Trophoblast cell (in vitro differentiated cells and primary cell): Measurements from ENCODE around the gene CCDC179.

ENCODE experiments used
- DNase-seq, 2 donors: peaks; one replicate each; pipeline ENCODE4 v3.0.0-alpha.2; 2016
- H2AFZ ChIP-seq: 2 replicates; pipeline ENCODE4 v1.6.1; 2013; ENCODE audit warnings: low read length, moderate library complexity, mild to moderate bottlenecking; ENCODE audit not compliant: insufficient read depth, poor library complexity
- H2AK5ac ChIP-seq: 2 replicates; pipeline ENCODE4 v1.6.1; 2013; ENCODE audit warnings: mild to moderate bottlenecking, low read length
- H2BK120ac ChIP-seq: 2 replicates; pipeline ENCODE4 v1.6.1; 2013; ENCODE audit warnings: low read length, mild to moderate bottlenecking, moderate library complexity; ENCODE audit not compliant: insufficient read depth, poor library complexity
- H2BK12ac ChIP-seq: 2 replicates; pipeline ENCODE4 v1.6.1; 2013; ENCODE audit warnings: mild to moderate bottlenecking, low read length, moderate library complexity
- H2BK5ac ChIP-seq: 2 replicates; pipeline ENCODE4 v1.6.1; 2013; ENCODE audit warnings: low read length, low read depth, moderate library complexity, mild to moderate bottlenecking; ENCODE audit not compliant: poor library complexity
- H3K14ac ChIP-seq: 2 replicates; pipeline ENCODE4 v1.6.1; 2013; ENCODE audit warnings: mild to moderate bottlenecking, low read length
- H3K18ac ChIP-seq: 2 replicates; pipeline ENCODE4 v1.6.1; 2013; ENCODE audit warnings: mild to moderate bottlenecking, low read length
- H3K23ac ChIP-seq: 2 replicates; pipeline ENCODE4 v1.6.1; 2013; ENCODE audit warnings: low read length
- H3K27ac ChIP-seq: 2 replicates; pipeline ENCODE4 v1.5.1; 2013; ENCODE audit warnings: low read depth, mild to moderate bottlenecking, inconsistent platforms, low read length, moderate library complexity
- H3K27me3 ChIP-seq: 2 replicates; pipeline ENCODE4 v1.6.1; 2013; ENCODE audit warnings: inconsistent platforms, mild to moderate bottlenecking, low read length, moderate library complexity; ENCODE audit not compliant: insufficient read depth
- H3K36me3 ChIP-seq, 2 experiments: 1 replicate in 1 of 2; 2 replicates in 1 of 2; pipeline ENCODE4 v1.6.1; 2013; ENCODE audit warnings: low read length in 2 of 2, mild to moderate bottlenecking in 2 of 2, moderate library complexity in 1 of 2; ENCODE audit not compliant: insufficient read depth in 2 of 2, control insufficient read depth in 1 of 2
- H3K4ac ChIP-seq: 2 replicates; pipeline ENCODE4 v1.6.1; 2013; ENCODE audit warnings: low read depth, mild to moderate bottlenecking, low read length, moderate library complexity
- H3K4me1 ChIP-seq, 2 experiments: 1 replicate in 1 of 2; 2 replicates in 1 of 2; pipeline ENCODE4 v1.6.1; 2013; ENCODE audit warnings: low read length in 2 of 2, mild to moderate bottlenecking in 2 of 2, moderate library complexity in 1 of 2; ENCODE audit not compliant: insufficient read depth in 2 of 2, control insufficient read depth in 1 of 2
- H3K4me2 ChIP-seq: 2 replicates; pipeline ENCODE4 v1.6.1; 2013; ENCODE audit warnings: inconsistent platforms, mild to moderate bottlenecking, low read length, moderate library complexity
- H3K4me3 ChIP-seq: 2 replicates; pipeline ENCODE4 v1.5.1; 2013; ENCODE audit warnings: mild to moderate bottlenecking, low read depth, low read length, inconsistent platforms
- H3K79me1 ChIP-seq: one replicate; pipeline ENCODE4 v1.6.1; 2013; ENCODE audit warnings: low read length
- H3K79me2 ChIP-seq: 2 replicates; pipeline ENCODE4 v1.6.1; 2013; ENCODE audit warnings: low read length, mild to moderate bottlenecking; ENCODE audit not compliant: control insufficient read depth, insufficient read depth, poor library complexity
- H3K9ac ChIP-seq: 2 replicates; pipeline ENCODE4 v1.6.1; 2013; ENCODE audit warnings: mild to moderate bottlenecking, low read length
- H3K9me3 ChIP-seq: 2 replicates; pipeline ENCODE4 v1.6.1; 2013; ENCODE audit warnings: low read depth, mild to moderate bottlenecking, control low read depth, inconsistent platforms, low read length; ENCODE audit not compliant: insufficient read depth
- H4K12ac ChIP-seq: 2 replicates; pipeline ENCODE4 v1.6.1; 2013; ENCODE audit warnings: low read depth, mild to moderate bottlenecking, low read length, moderate library complexity
- H4K8ac ChIP-seq: 2 replicates; pipeline ENCODE4 v1.6.1; 2013; ENCODE audit warnings: low read depth, mild to moderate bottlenecking, low read length, moderate library complexity
- H4K91ac ChIP-seq: one replicate; pipeline ENCODE4 v1.6.1; 2013; ENCODE audit warnings: low read depth, mild to moderate bottlenecking, low read length, moderate library complexity
- WGBS: extraction: QIAGEN DNeasy Blood & Tissue Kit; methylation state at CpG from one replicate; pipeline ENCODE4 v1.1.7; 2013; ENCODE audit warnings: missing lambda C conversion rate; ENCODE audit not compliant: insufficient read length, insufficient coverage; ENCODE audit errors: extremely low coverage; 5-methylcytosine and 5-hydroxymethylcytosine counted together

The CCDC179 gene

GRCh38 chr11:22802861-22803260 is 57.4 kb downstream of the CCDC179 start:
- no peak overlapping the region for H2BK120ac ChIP-seq
- H3K14ac ChIP-seq: no peak overlapping the region
- no peak overlapping the region for H3K4ac ChIP-seq
- H3K27me3 ChIP-seq: no peaks in the 10 kb centered on the region
- H4K12ac ChIP-seq: no peak overlapping the region
- H2BK5ac ChIP-seq: no peak overlapping the region
- no peak overlapping the region for H3K18ac ChIP-seq
- no peaks in the 10 kb centered on the region for H3K36me3 ChIP-seq
- H3K9me3 ChIP-seq: no peaks in the 10 kb centered on the region
- H2BK12ac ChIP-seq: no peak overlapping the region
- DNase-seq: peak in 1 of 2 donors; percentile 31
- no peak overlapping the region for H3K4me3 ChIP-seq
- H3K79me2 ChIP-seq: no peaks in the 10 kb centered on the region
- no peak overlapping the region for H4K8ac ChIP-seq
- no peak overlapping the region for H3K23ac ChIP-seq
- H3K79me1 ChIP-seq: no peaks in the 10 kb centered on the region
- no peak overlapping the region for H2AK5ac ChIP-seq
- no peak overlapping the region for H2AFZ ChIP-seq
- H3K9ac ChIP-seq: no peak overlapping the region
- no peak overlapping the region for H3K4me2 ChIP-seq
- no peak overlapping the region for H4K91ac ChIP-seq
- no CpG with 5 or more reads among the region's 4 CpGs for WGBS
- no peaks in the 10 kb centered on the region for H3K4me1 ChIP-seq
- no peak overlapping the region for H3K27ac ChIP-seq

DNA sequence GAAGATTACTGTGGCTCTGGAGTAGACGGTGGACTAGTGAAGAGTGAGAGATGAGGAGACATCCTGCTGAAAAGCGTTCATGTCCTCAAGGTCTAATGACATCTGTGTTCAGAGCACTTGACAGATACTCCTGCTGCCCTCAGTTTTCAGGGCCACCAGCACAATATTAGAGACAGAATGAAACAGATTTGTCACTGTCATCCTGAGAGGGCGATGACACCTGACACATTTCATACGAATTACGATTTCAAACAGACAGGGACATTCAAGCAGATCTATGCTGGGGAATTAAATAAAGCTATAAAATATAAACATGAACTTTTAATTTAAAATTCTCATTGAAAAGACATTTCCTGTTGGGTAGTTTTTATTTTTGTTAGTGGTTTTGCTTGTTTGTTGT is 59.8 kb downstream of the CCDC179 start:
- no peak overlapping the region for H4K91ac ChIP-seq
- no peak overlapping the region for H3K14ac ChIP-seq
- no peak overlapping the region for H2BK120ac ChIP-seq
- no peak overlapping the region for H2BK12ac ChIP-seq
- no peak overlapping the region for H3K18ac ChIP-seq
- no peak overlapping the region for H2AK5ac ChIP-seq
- WGBS: no CpG with 5 or more reads among the region's 5 CpGs
- no peak overlapping the region for H3K4ac ChIP-seq
- no peak overlapping the region for H3K27ac ChIP-seq
- no peaks in the 10 kb centered on the region for H3K4me1 ChIP-seq
- no peak overlapping the region for H2BK5ac ChIP-seq
- no peak overlapping the region for H4K8ac ChIP-seq
- H3K36me3 ChIP-seq: no peaks in the 10 kb centered on the region
- H3K27me3 ChIP-seq: no peaks in the 10 kb centered on the region
- no peak overlapping the region for H4K12ac ChIP-seq
- no peaks in the 10 kb centered on the region for H3K9me3 ChIP-seq
- H3K9ac ChIP-seq: no peak overlapping the region
- H2AFZ ChIP-seq: no peak overlapping the region
- H3K23ac ChIP-seq: no peak overlapping the region
- H3K79me2 ChIP-seq: no peaks in the 10 kb centered on the region
- DNase-seq: no peak
- no peak overlapping the region for H3K4me2 ChIP-seq
- no peak overlapping the region for H3K4me3 ChIP-seq
- no peaks in the 10 kb centered on the region for H3K79me1 ChIP-seq

- H3K18ac ChIP-seq: no peak overlapping the region
- no peak overlapping the region for H4K8ac ChIP-seq
- H4K91ac ChIP-seq: no peak overlapping the region
- H3K9ac ChIP-seq: no peak overlapping the region
- H3K4ac ChIP-seq: no peak overlapping the region
- H2BK120ac ChIP-seq: no peak overlapping the region
- no peaks in the 10 kb centered on the region for H3K4me1 ChIP-seq
- H3K36me3 ChIP-seq: no peaks in the 10 kb centered on the region
- H2AFZ ChIP-seq: no peak overlapping the region
- H3K79me1 ChIP-seq: no peaks in the 10 kb centered on the region
- H3K27ac ChIP-seq: no peak overlapping the region
- no peak overlapping the region for H2BK5ac ChIP-seq
- no peak overlapping the region for H2BK12ac ChIP-seq
- DNase-seq: no peak
- no CpG with 5 or more reads among the region's 1 CpG for WGBS
- no peaks in the 10 kb centered on the region for H3K9me3 ChIP-seq
- H3K23ac ChIP-seq: no peak overlapping the region
- no peak overlapping the region for H2AK5ac ChIP-seq
- H3K14ac ChIP-seq: no peak overlapping the region
- H4K12ac ChIP-seq: no peak overlapping the region
- H3K4me2 ChIP-seq: no peak overlapping the region
- H3K79me2 ChIP-seq: no peaks in the 10 kb centered on the region
- no peaks in the 10 kb centered on the region for H3K27me3 ChIP-seq
- no peak overlapping the region for H3K4me3 ChIP-seq
These were observed 61.4 kb downstream of the CCDC179 start for GRCh38 chr11:22798901-22799300.

DNA sequence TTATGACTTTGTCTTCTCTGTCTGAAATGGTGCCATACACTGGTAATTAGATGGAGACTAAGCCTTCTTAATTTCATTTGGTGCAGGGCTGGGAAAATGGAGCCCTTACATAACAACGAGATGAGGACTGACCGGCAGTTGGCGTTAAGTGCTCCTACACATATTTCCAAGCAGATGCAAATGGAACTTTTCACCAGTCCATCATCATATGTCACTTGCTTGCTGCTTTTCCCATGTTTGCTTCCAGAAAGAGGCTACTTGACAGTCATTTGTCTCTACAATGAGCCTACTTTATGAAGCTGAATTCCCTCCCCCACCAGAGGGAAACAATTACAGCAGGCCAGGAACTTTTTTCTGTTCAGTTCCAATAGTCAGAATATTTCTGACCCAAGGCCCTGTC is 63.2 kb downstream of the CCDC179 start:
- DNase-seq: no peak
- Histone ChIP-seq H3K79me2 (no peaks in the 10 kb centered on the region), H4K12ac (no peak overlapping the region), H3K23ac (no peak overlapping the region), H3K4me2 (no peak overlapping the region), H3K79me1 (no peaks in the 10 kb centered on the region), H2BK5ac (no peak overlapping the region), H2AK5ac (no peak overlapping the region), H2BK12ac (no peak overlapping the region), H3K4me1 (no peaks in the 10 kb centered on the region), H3K9ac (no peak overlapping the region), H3K4ac (no peak overlapping the region), H2BK120ac (no peak overlapping the region), H4K91ac (no peak overlapping the region), H3K18ac (no peak overlapping the region), H2AFZ (no peak overlapping the region), H3K9me3 (no peaks in the 10 kb centered on the region), H3K14ac (no peak overlapping the region), H3K27me3 (no peaks in the 10 kb centered on the region), H3K4me3 (no peak overlapping the region), H3K36me3 (no peaks in the 10 kb centered on the region), H3K27ac (no peak overlapping the region), H4K8ac (no peak overlapping the region)
- no CpG with 5 or more reads among the region's 3 CpGs for WGBS
